ENCODE results near the gene PCDH18.

PCDH18 gene

GRCh38 chr4:137535718-137536117 is 3.4 kb upstream of the PCDH18 start:
- peak overlapping the region; percentile 52 for H3K27ac ChIP-seq (replicated peaks; ENCODE audit: low read length)
- no CpG with 5 or more reads among the region's 1 CpG for WGBS, 2 donors (ENCODE audit: extremely low coverage in 2 of 2, insufficient read length in 2 of 2, insufficient replicate concordance in 1 of 2)
- peaks cover 7 to 20% of the 10 kb centered on the region in 2 donors for H3K4me1 ChIP-seq (ENCODE audit: control insufficient read depth in 2 of 2, insufficient read depth in 1 of 2, low read depth in 1 of 2, low read length in 2 of 2)

DNA sequence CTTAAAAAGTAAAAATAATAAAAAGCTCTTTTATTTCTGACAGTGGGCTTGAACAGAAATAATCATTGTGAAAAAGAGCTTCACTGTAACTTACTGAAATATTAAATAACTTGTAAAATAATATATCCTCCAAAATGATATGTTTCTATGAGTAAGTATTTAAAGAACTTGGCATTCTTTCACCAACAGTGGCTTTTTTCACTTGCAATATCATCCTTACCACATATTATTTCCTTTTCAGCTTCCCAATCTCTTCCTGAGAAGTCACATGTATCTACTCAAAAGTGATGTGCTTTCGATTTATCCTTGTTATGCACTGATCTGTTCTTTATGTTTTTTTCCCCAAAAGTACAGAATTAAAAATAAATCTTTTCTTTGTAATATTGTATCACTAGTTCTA is 2.2 kb upstream of the PCDH18 start:
- Histone ChIP-seq H3K79me1 (ENCODE audit: low read depth, low read length) (no peaks in the 10 kb centered on the region), H2AFZ (ENCODE audit: low read length) (no peak overlapping the region), H2BK12ac (ENCODE audit: low read length) (no peak overlapping the region), H3K9me3 (replicated peaks in 1 of 2; ENCODE audit: control insufficient read depth in 2 of 2, insufficient read depth in 1 of 2, low read depth in 1 of 2, low read length in 2 of 2) (no peaks in the 10 kb centered on the region), H2BK120ac (ENCODE audit: low read depth, low read length) (no peak overlapping the region), H3K4me1 (ENCODE audit: control insufficient read depth in 2 of 2, insufficient read depth in 1 of 2, low read depth in 1 of 2, low read length in 2 of 2) (peaks cover 9 to 18% of the 10 kb centered on the region in 2 donors), H3K23ac (ENCODE audit: low read depth, low read length, poor library complexity) (no peak overlapping the region), H3K4me3 (ENCODE audit: low read length in 2 of 2) (no peak overlapping the region), H3K14ac (ENCODE audit: low read length) (no peak overlapping the region), H3K27ac (replicated peaks; ENCODE audit: low read length) (no peak overlapping the region), H3K4ac (ENCODE audit: low read length) (no peak overlapping the region), H2AK5ac (ENCODE audit: low read depth, low read length) (no peak overlapping the region), H2BK15ac (ENCODE audit: low read length) (no peak overlapping the region), H3K27me3 (ENCODE audit: control insufficient read depth in 3 of 3, insufficient read depth in 3 of 3, low read depth in 1 of 3, low read length in 3 of 3) (no peaks in the 10 kb centered on the region), H2BK5ac (ENCODE audit: low read length) (no peak overlapping the region), H4K8ac (ENCODE audit: low read depth, low read length) (no peak overlapping the region), H3K36me3 (replicated peaks in 1 of 2; ENCODE audit: control insufficient read depth in 2 of 2, insufficient read depth in 2 of 2, low read length in 2 of 2) (peaks cover 5 to 15% of the 10 kb centered on the region in 2 donors), H3K4me2 (ENCODE audit: insufficient read depth, low read length, poor library complexity, severe bottlenecking) (no peak overlapping the region), H4K91ac (ENCODE audit: low read depth, low read length, poor library complexity) (no peak overlapping the region), H3K18ac (ENCODE audit: low read length) (no peak overlapping the region), H3K9ac (ENCODE audit: low read depth, low read length, poor library complexity) (no peak overlapping the region)
- DNase-seq (ENCODE audit: low spot score), result no peak
- no CpG with 5 or more reads among the region's 1 CpG for WGBS, 2 donors (ENCODE audit: extremely low coverage in 2 of 2, insufficient read length in 2 of 2, insufficient replicate concordance in 1 of 2)

More at GRCh38 chr4:137535718-137536117, 3.4 kb upstream of the PCDH18 start:
- no peak for DNase-seq (ENCODE audit: low spot score)
- Histone ChIP-seq H2BK15ac (ENCODE audit: low read length) (no peak overlapping the region), H2AK5ac (ENCODE audit: low read depth, low read length) (no peak overlapping the region), H3K4me2 (ENCODE audit: insufficient read depth, low read length, poor library complexity, severe bottlenecking) (no peak overlapping the region), H3K9me3 (replicated peaks in 1 of 2; ENCODE audit: control insufficient read depth in 2 of 2, insufficient read depth in 1 of 2, low read depth in 1 of 2, low read length in 2 of 2) (peaks cover 0 to 2% of the 10 kb centered on the region in 2 donors), H3K9ac (ENCODE audit: low read depth, low read length, poor library complexity) (no peak overlapping the region), H3K79me1 (ENCODE audit: low read depth, low read length) (no peaks in the 10 kb centered on the region), H3K14ac (ENCODE audit: low read length) (no peak overlapping the region), H2AFZ (ENCODE audit: low read length) (no peak overlapping the region), H2BK5ac (ENCODE audit: low read length) (no peak overlapping the region), H3K4me3 (ENCODE audit: low read length in 2 of 2) (no peak overlapping the region), H2BK120ac (ENCODE audit: low read depth, low read length) (no peak overlapping the region), H3K4ac (ENCODE audit: low read length) (no peak overlapping the region), H3K27me3 (ENCODE audit: control insufficient read depth in 3 of 3, insufficient read depth in 3 of 3, low read depth in 1 of 3, low read length in 3 of 3) (no peaks in the 10 kb centered on the region), H3K23ac (ENCODE audit: low read depth, low read length, poor library complexity) (no peak overlapping the region), H3K36me3 (replicated peaks in 1 of 2; ENCODE audit: control insufficient read depth in 2 of 2, insufficient read depth in 2 of 2, low read length in 2 of 2) (peaks cover 0 to 3% of the 10 kb centered on the region in 2 donors), H4K91ac (ENCODE audit: low read depth, low read length, poor library complexity) (no peak overlapping the region), H4K8ac (ENCODE audit: low read depth, low read length) (no peak overlapping the region), H3K18ac (ENCODE audit: low read length) (no peak overlapping the region), H2BK12ac (ENCODE audit: low read length) (no peak overlapping the region)

DNA sequence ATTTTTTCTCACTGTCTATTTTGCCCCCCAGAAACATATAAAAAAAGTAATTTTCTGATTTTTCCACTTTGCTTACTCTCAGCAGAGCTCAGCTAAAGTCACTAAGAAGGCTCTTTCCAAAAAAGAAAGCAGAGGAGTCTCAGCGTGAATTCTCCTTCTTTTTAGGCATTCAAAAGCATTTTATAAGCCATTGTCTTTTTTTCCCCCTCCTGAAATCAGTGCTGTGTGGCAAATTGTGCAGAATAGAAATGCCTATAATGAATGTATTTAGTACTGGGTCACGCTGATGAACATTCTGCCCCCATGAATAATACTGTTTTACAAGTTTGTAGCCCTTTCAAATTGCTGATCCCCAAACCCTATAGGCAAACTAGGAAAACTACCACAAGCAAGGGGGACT is 1.6 kb upstream of the PCDH18 start:
- Histone ChIP-seq H4K8ac (ENCODE audit: low read depth, low read length) (no peak overlapping the region), H3K36me3 (replicated peaks in 1 of 2; ENCODE audit: control insufficient read depth in 2 of 2, insufficient read depth in 2 of 2, low read length in 2 of 2) (peaks cover 7 to 22% of the 10 kb centered on the region in 2 donors), H3K14ac (ENCODE audit: low read length) (no peak overlapping the region), H2AK5ac (ENCODE audit: low read depth, low read length) (no peak overlapping the region), H3K18ac (ENCODE audit: low read length) (no peak overlapping the region), H2BK12ac (ENCODE audit: low read length) (no peak overlapping the region), H3K4me2 (ENCODE audit: insufficient read depth, low read length, poor library complexity, severe bottlenecking) (no peak overlapping the region), H3K4ac (ENCODE audit: low read length) (no peak overlapping the region), H2AFZ (ENCODE audit: low read length) (peak overlapping the region; percentile 61), H3K27ac (replicated peaks; ENCODE audit: low read length) (peak overlapping the region; percentile 87), H3K23ac (ENCODE audit: low read depth, low read length, poor library complexity) (no peak overlapping the region), H2BK15ac (ENCODE audit: low read length) (no peak overlapping the region), H4K91ac (ENCODE audit: low read depth, low read length, poor library complexity) (no peak overlapping the region), H3K4me1 (ENCODE audit: control insufficient read depth in 2 of 2, insufficient read depth in 1 of 2, low read depth in 1 of 2, low read length in 2 of 2) (peaks cover 9 to 18% of the 10 kb centered on the region in 2 donors), H2BK120ac (ENCODE audit: low read depth, low read length) (no peak overlapping the region), H2BK5ac (ENCODE audit: low read length) (no peak overlapping the region), H3K79me1 (ENCODE audit: low read depth, low read length) (no peaks in the 10 kb centered on the region), H3K9ac (ENCODE audit: low read depth, low read length, poor library complexity) (no peak overlapping the region), H3K4me3 (ENCODE audit: low read length in 2 of 2) (no peak overlapping the region), H3K9me3 (replicated peaks in 1 of 2; ENCODE audit: control insufficient read depth in 2 of 2, insufficient read depth in 1 of 2, low read depth in 1 of 2, low read length in 2 of 2) (no peaks in the 10 kb centered on the region), H3K27me3 (ENCODE audit: control insufficient read depth in 3 of 3, insufficient read depth in 3 of 3, low read depth in 1 of 3, low read length in 3 of 3) (no peaks in the 10 kb centered on the region)
- no CpG with 5 or more reads among the region's 2 CpGs for WGBS, 2 donors (ENCODE audit: extremely low coverage in 2 of 2, insufficient read length in 2 of 2, insufficient replicate concordance in 1 of 2)
- no peak for DNase-seq (ENCODE audit: low spot score)

GRCh38 chr4:137532869-137533236 is 559 bp upstream of the PCDH18 start:
- no peak overlapping the region for H2BK15ac ChIP-seq (ENCODE audit: low read length)
- no peak overlapping the region for H4K91ac ChIP-seq (ENCODE audit: low read depth, low read length, poor library complexity)
- H2BK120ac ChIP-seq (ENCODE audit: low read depth, low read length), result no peak overlapping the region
- no peak overlapping the region for H4K8ac ChIP-seq (ENCODE audit: low read depth, low read length)
- no peak overlapping the region for H3K23ac ChIP-seq (ENCODE audit: low read depth, low read length, poor library complexity)
- peaks cover 7 to 32% of the 10 kb centered on the region in 2 donors for H3K36me3 ChIP-seq (replicated peaks in 1 of 2; ENCODE audit: control insufficient read depth in 2 of 2, insufficient read depth in 2 of 2, low read length in 2 of 2)
- no peak overlapping the region for H2BK5ac ChIP-seq (ENCODE audit: low read length)
- no peaks in the 10 kb centered on the region for H3K9me3 ChIP-seq (replicated peaks in 1 of 2; ENCODE audit: control insufficient read depth in 2 of 2, insufficient read depth in 1 of 2, low read depth in 1 of 2, low read length in 2 of 2)
- DNase-seq (ENCODE audit: low spot score), result no peak
- no peak overlapping the region for H2AK5ac ChIP-seq (ENCODE audit: low read depth, low read length)
- H3K79me1 ChIP-seq (ENCODE audit: low read depth, low read length), result no peaks in the 10 kb centered on the region
- no peak overlapping the region for H3K9ac ChIP-seq (ENCODE audit: low read depth, low read length, poor library complexity)
- no peak overlapping the region for H2BK12ac ChIP-seq (ENCODE audit: low read length)
- no peak overlapping the region for H3K18ac ChIP-seq (ENCODE audit: low read length)
- H3K27me3 ChIP-seq (ENCODE audit: control insufficient read depth in 3 of 3, insufficient read depth in 3 of 3, low read depth in 1 of 3, low read length in 3 of 3), result no peaks in the 10 kb centered on the region
- peaks cover 9 to 25% of the 10 kb centered on the region in 2 donors for H3K4me1 ChIP-seq (ENCODE audit: control insufficient read depth in 2 of 2, insufficient read depth in 1 of 2, low read depth in 1 of 2, low read length in 2 of 2)
- H3K4ac ChIP-seq (ENCODE audit: low read length), result no peak overlapping the region
- peak overlapping the region; percentile 46 for H2AFZ ChIP-seq (ENCODE audit: low read length)
- peak overlapping the region in 1 of 2 donors; percentile 85 for H3K4me3 ChIP-seq (ENCODE audit: low read length in 2 of 2)
- WGBS, 2 donors (ENCODE audit: extremely low coverage in 2 of 2, insufficient read length in 2 of 2, insufficient replicate concordance in 1 of 2), result no CpG with 5 or more reads among the region's 3 CpGs
- no peak overlapping the region for H3K14ac ChIP-seq (ENCODE audit: low read length)
- peak overlapping the region; percentile 87 for H3K27ac ChIP-seq (replicated peaks; ENCODE audit: low read length)
- peak overlapping the region; percentile 28 for H3K4me2 ChIP-seq (ENCODE audit: insufficient read depth, low read length, poor library complexity, severe bottlenecking)
